Uterus (tissue), 2 donors: Measurements from ENCODE around the gene OR52E5.

Experiments
- POLR2A ChIP-seq, 2 donors: fragments of 450-650 bp; IDR thresholded peaks; one replicate each; pipeline ENCODE4 v1.6.1; 2016; ENCODE audit warnings: antibody characterized with exemption in 2 of 2, mild to moderate bottlenecking in 1 of 2, moderate library complexity in 1 of 2
- TF ChIP-seq, protein P1 (sequence below), 4 experiments: fragments of 200-600 bp in 2 of 4; fragments of 450-650 bp in 2 of 4; sonication (generic) in 2 of 4; IDR thresholded peaks; one replicate each; pipeline ENCODE4 v1.5.1; 2016 to 2019; ENCODE audit warnings: antibody characterized with exemption in 4 of 4, mild to moderate bottlenecking in 2 of 4, moderate library complexity in 1 of 4

DNA sequence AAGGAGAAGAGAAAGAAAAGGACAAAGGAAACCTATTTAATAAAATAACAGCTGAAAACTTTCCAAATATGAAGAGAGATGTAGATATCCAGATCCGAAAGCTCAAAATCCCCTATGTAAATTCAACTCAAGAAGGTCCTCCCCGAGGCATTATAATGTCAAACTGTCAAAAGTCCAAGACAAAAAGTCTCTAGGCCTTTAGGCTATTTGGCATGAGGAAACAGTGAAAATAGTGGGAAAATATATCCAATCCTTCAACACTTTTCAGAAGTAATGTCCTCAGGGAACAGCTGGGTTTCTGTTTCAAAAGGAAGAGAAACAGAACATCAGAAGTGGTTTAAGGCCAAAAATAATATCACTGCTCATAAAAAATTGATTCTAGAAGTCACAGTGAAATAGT is 14.4 kb upstream of the OR52E5 start:
- TF ChIP-seq POLR2A (IDR thresholded peaks at IDR 0.05) = no peak
- TF ChIP-seq, protein P1, sequence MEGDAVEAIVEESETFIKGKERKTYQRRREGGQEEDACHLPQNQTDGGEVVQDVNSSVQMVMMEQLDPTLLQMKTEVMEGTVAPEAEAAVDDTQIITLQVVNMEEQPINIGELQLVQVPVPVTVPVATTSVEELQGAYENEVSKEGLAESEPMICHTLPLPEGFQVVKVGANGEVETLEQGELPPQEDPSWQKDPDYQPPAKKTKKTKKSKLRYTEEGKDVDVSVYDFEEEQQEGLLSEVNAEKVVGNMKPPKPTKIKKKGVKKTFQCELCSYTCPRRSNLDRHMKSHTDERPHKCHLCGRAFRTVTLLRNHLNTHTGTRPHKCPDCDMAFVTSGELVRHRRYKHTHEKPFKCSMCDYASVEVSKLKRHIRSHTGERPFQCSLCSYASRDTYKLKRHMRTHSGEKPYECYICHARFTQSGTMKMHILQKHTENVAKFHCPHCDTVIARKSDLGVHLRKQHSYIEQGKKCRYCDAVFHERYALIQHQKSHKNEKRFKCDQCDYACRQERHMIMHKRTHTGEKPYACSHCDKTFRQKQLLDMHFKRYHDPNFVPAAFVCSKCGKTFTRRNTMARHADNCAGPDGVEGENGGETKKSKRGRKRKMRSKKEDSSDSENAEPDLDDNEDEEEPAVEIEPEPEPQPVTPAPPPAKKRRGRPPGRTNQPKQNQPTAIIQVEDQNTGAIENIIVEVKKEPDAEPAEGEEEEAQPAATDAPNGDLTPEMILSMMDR (IDR thresholded peaks at IDR 0.05) = no peak
